K562 (cell line): ENCODE measurements around the gene NDUFA5. TPM values are rescaled to one million over a fixed set of nuclear protein-coding genes. Genes with fewer than 3 reads are reported as not detected.

Experiments
- ATAC-seq: fragments of 200-7000 bp; cut with Tn5 transposase; 3 replicates; pipeline ENCODE4 v1.9.1; 2020; ENCODE audit warnings: moderate library complexity
- BruUV-seq: library from RNA; stranded (reverse); fragments of 400-500 nt; replicated peaks from 2 replicates; lab custom pipeline; 2021; lab: Mats Ljungman, UMichigan
- CTCF ChIA-PET: fragments of 300-600 bp; formaldehyde crosslinking; extraction: SDS; loops from one replicate; lab custom pipeline; 2021; ENCODE audit warnings: low intra/inter-chr PET ratio; lab: Yijun Ruan, JAX
- POLR2A ChIA-PET: fragments of 300-600, 350-650 bp; sonication (Branson Sonifier 250); formaldehyde crosslinking; extraction: SDS; loops from one replicate; lab custom pipeline; 2021; ENCODE audit warnings: antibody characterized with exemption, inconsistent platforms; lab: Yijun Ruan, JAX
- DNase-seq, 4 experiments: peaks; one replicate each; pipeline versions ENCODE4 v3.0.0 to v3.0.0-alpha.2; 2011 to 2018; ENCODE audit warnings: low spot score in 3 of 4, mixed read lengths in 3 of 4; ENCODE audit errors: extremely low read depth in 1 of 4
- FAIRE-seq: peaks from 2 replicates; lab custom pipeline; 2011; peaks lifted over from hg19 to GRCh38; lab: Jason Lieb, UNC
- H2AFZ ChIP-seq: 2 replicates; pipeline ENCODE4 v1.6.0; 2011; ENCODE audit warnings: low read depth, low read length, control low read depth, inconsistent platforms
- H3K27ac ChIP-seq: fragments of 200-600 bp; 3 replicates; pipeline ENCODE4 v1.8.0; 2011; ENCODE audit warnings: low read depth, mild to moderate bottlenecking, control low read depth, inconsistent platforms, low read length, moderate library complexity, mixed read lengths; ENCODE audit errors: extremely low read depth
- H3K27me3 ChIP-seq, 2 experiments: fragments of 300-600 bp in 1 of 2; 2 replicates in 1 of 2; 3 replicates in 1 of 2; pipeline versions ENCODE4 v1.6.0 to v1.8.0; 2011; ENCODE audit warnings: inconsistent platforms in 2 of 2, low read length in 2 of 2, mild to moderate bottlenecking in 1 of 2, mixed read lengths in 1 of 2, moderate library complexity in 1 of 2; ENCODE audit not compliant: control insufficient read depth in 2 of 2, insufficient read depth in 2 of 2
- H3K36me3 ChIP-seq: fragments of 300-600 bp; 3 replicates; pipeline ENCODE4 v1.8.0; 2011; ENCODE audit warnings: mild to moderate bottlenecking, low read length, inconsistent platforms; ENCODE audit not compliant: control insufficient read depth, insufficient read depth
- H3K4me1 ChIP-seq, 2 experiments: fragments of 200-600 bp in 1 of 2; replicated peaks in 1 of 2; 2 replicates in 1 of 2; 3 replicates in 1 of 2; pipeline versions ENCODE4 v1.5.1 to v1.8.0; 2011; ENCODE audit warnings: inconsistent platforms in 2 of 2, low read length in 2 of 2, mild to moderate bottlenecking in 1 of 2, mixed read lengths in 1 of 2, moderate library complexity in 1 of 2; ENCODE audit not compliant: control insufficient read depth in 2 of 2, insufficient read depth in 2 of 2
- H3K4me2 ChIP-seq: 2 replicates; pipeline ENCODE4 v1.6.1; 2011; ENCODE audit warnings: low read length, control low read depth, inconsistent platforms, mixed read lengths; ENCODE audit not compliant: insufficient read depth
- H3K4me3 ChIP-seq: fragments of 200-600 bp; sonication (generic), shearing (Covaris generic); 2 replicates; pipeline ENCODE4 v1.5.1; 2016; ENCODE audit warnings: control low read depth, inconsistent platforms
- H3K79me2 ChIP-seq: fragments of 200-600 bp; 3 replicates; pipeline ENCODE4 v1.8.0; 2011; ENCODE audit warnings: low read length, inconsistent platforms; ENCODE audit not compliant: control insufficient read depth, insufficient read depth
- H3K9ac ChIP-seq, 2 experiments: 2 replicates each; pipeline versions ENCODE4 v1.6.0 to v1.6.1; 2011; ENCODE audit warnings: low read depth in 2 of 2, low read length in 2 of 2, control low read depth in 1 of 2, inconsistent platforms in 1 of 2, mild to moderate bottlenecking in 1 of 2, mixed read lengths in 1 of 2; ENCODE audit not compliant: insufficient read depth in 1 of 2
- H3K9me1 ChIP-seq: one replicate; pipeline ENCODE4 v1.6.0; 2011; ENCODE audit warnings: inconsistent platforms, mild to moderate bottlenecking, low read length, moderate library complexity; ENCODE audit not compliant: control insufficient read depth, insufficient read depth
- H3K9me3 ChIP-seq: replicated peaks from 2 replicates; pipeline ENCODE4 v1.5.1; 2011; ENCODE audit warnings: low read depth, low read length, inconsistent platforms; ENCODE audit not compliant: control insufficient read depth, insufficient read depth
- H4K20me1 ChIP-seq: replicated peaks from 2 replicates; pipeline ENCODE4 v1.6.1; 2011; ENCODE audit warnings: low read length, inconsistent platforms, mixed read lengths; ENCODE audit not compliant: control insufficient read depth, insufficient read depth
- BMI1 ChIP-seq: fragments of 150-350 bp; IDR thresholded peaks from 2 replicates; pipeline ENCODE4 v1.6.1; 2014; ENCODE audit warnings: low read length
- CC2D1A ChIP-seq: fragments of 450-650 bp; IDR thresholded peaks from 2 replicates; pipeline ENCODE4 v1.6.1; 2017; ENCODE audit warnings: mild to moderate bottlenecking
- MCM7 ChIP-seq, 2 experiments: fragments of 450-650 bp; IDR thresholded peaks; 2 replicates each; pipeline ENCODE4 v1.6.1; 2016 to 2018
- PKNOX1 ChIP-seq: fragments of 450-650 bp; IDR thresholded peaks from 2 replicates; pipeline ENCODE4 v1.6.1; 2016
- POLR2AphosphoS2 ChIP-seq: IDR thresholded peaks from 2 replicates; pipeline ENCODE4 v1.6.1; 2012; ENCODE audit warnings: low read length, improper control_type of control experiment
- RBFOX2 ChIP-seq: fragments of 200-400 bp; formaldehyde crosslinking; IDR thresholded peaks from 2 replicates; pipeline ENCODE4 v1.6.1; 2017; ENCODE audit warnings: low read depth, mild to moderate bottlenecking, low read length, moderate library complexity
- SUPT5H ChIP-seq: fragments of 450-650 bp; IDR thresholded peaks from 2 replicates; pipeline ENCODE4 v1.6.1; 2016
- TSC22D4 ChIP-seq: fragments of 450-650 bp; IDR thresholded peaks from 2 replicates; pipeline ENCODE4 v1.6.1; 2016; ENCODE audit warnings: missing genetic modification characterization, missing biosample characterization, control low read depth
- ZNF140 ChIP-seq: fragments of 250-450 bp; sonication (Bioruptor Pico); IDR thresholded peaks from 2 replicates; pipeline ENCODE4 v1.8.0; 2021; ENCODE audit warnings: moderate library complexity, mild to moderate bottlenecking, inconsistent platforms
- WGBS: fragments of 100-300 bp; shearing (Covaris generic); methylation state at CpG from one replicate; pipeline ENCODE4 v1.1.6; 2016; ENCODE audit warnings: low coverage, mixed read lengths; ENCODE audit not compliant: insufficient coverage; ENCODE audit errors: missing lambda C conversion rate; 5-methylcytosine and 5-hydroxymethylcytosine counted together
- in situ Hi-C: fragments of 300-500 bp; cut with MboI; formaldehyde crosslinking; loops from 4 replicates; pipeline ENCODE4 v1.15.0; 2018; ENCODE audit warnings: inconsistent platforms, mixed read lengths
- intact Hi-C: fragments of 100-400 bp; cut with micrococcal nuclease; formaldehyde crosslinking; loops from 2 replicates; pipeline ENCODE4 v1.14.2; 2022
- polyA plus RNA-seq, 8 experiments: library from polyadenylated mRNA; depleted of rRNA in 4 of 8; stranded (reverse) in 5 of 8; unstranded in 3 of 8; fragments of >200 nt; fragmentation: Nextera tagmentation in 2 of 8; fragmentation: Illumina TruSeq in 1 of 8; extraction: Ambion mirVana in 2 of 8; extraction: Trizol in 1 of 8; gene quantifications; 2 replicates each; pipeline versions ENCODE4 v1.2.1 to v1.2.3, GENCODE V29; 2011 to 2014; ENCODE audit warnings: inconsistent platforms in 1 of 8, missing spikeins in 1 of 8
- total RNA-seq, 7 experiments: library from RNA; depleted of rRNA in 6 of 7; stranded (reverse); fragments of >200 nt in 6 of 7; fragmentation: Illumina TruSeq in 2 of 7; extraction: Trizol in 2 of 7; gene quantifications; 2 replicates each; pipeline versions ENCODE4 v1.2.1 to v1.2.3, GENCODE V29; 2011 to 2021; ENCODE audit warnings: low replicate concordance in 1 of 7

Gene NDUFA5
- total and polyA plus RNA-seq, 9 of the 15 experiments (the other 6 are each of a cell fraction or from before 2014, with no cell fraction given), result 155 to 677 (median 269) TPM

GRCh38 chr7:123548406-123548805 is 9.2 kb downstream of the NDUFA5 start:
- peaks cover 90% of the 10 kb centered on the region for H3K79me2 ChIP-seq
- H3K27me3 ChIP-seq, result no peaks in the 10 kb centered on the region
- no TSS peak for BruUV-seq
- no peak overlapping the region for H2AFZ ChIP-seq
- no peaks in the 10 kb centered on the region for H4K20me1 ChIP-seq
- CTCF ChIA-PET, result no interaction called here
- peaks cover under 1 to 9% of the 10 kb centered on the region in 2 experiments; a peak in 4 of 5 replicates for H3K4me1 ChIP-seq
- H3K9me3 ChIP-seq, result no peaks in the 10 kb centered on the region
- H3K4me3 ChIP-seq, result no peak overlapping the region
- H3K9me1 ChIP-seq, result no peaks in the 10 kb centered on the region
- ATAC-seq, result peak; percentile 18; the same call in 1 of the 3 replicates
- no peak for FAIRE-seq
- intact Hi-C loops (no loop called here), in situ Hi-C loops (no loop called here)
- peak overlapping the region; percentile 23; the same call in 2 of the 3 replicates for H3K27ac ChIP-seq
- H3K9ac ChIP-seq, result no peak overlapping the region
- TF ChIP-seq CC2D1A, result no peak
- POLR2A ChIA-PET, result interaction anchor here (1.4 to 2.6 kb wide), 2 partner anchors 9 to 201 kb away, joined by 3 to 10 read pairs; partner anchors contain the start of genes NDUFA5 and WASL
- DNase-seq, result no peak
- H3K36me3 ChIP-seq, result peaks cover 87% of the 10 kb centered on the region
- WGBS, result 89% methylated on average over 1 of the region's 1 CpG
- H3K4me2 ChIP-seq, result no peak overlapping the region

GRCh38 chr7:123539871-123540270 is 17.7 kb downstream of the NDUFA5 start:
- no peak overlapping the region for H2AFZ ChIP-seq
- no peak for FAIRE-seq
- no peak overlapping the region for H3K4me2 ChIP-seq
- intact Hi-C loops, result loop anchor here (5.0 kb wide), 1 partner anchor 82 kb away; no protein-coding TSS in a partner anchor
- BruUV-seq, result no TSS peak
- no peaks in the 10 kb centered on the region for H3K9me1 ChIP-seq
- ChIA-PET POLR2A (interaction anchor here (0.8 to 2.1 kb wide), 5 partner anchors 11 to 209 kb away, joined by 3 to 6 read pairs (median 5); partner anchors contain the start of gene NDUFA5), CTCF (no interaction called here)
- WGBS, result 37% methylated on average over 1 of the region's 1 CpG
- TF ChIP-seq RBFOX2 (no peak), PKNOX1 (no peak), SUPT5H (no peak), MCM7 (IDR thresholded peaks at IDR 0.05) (no peak), BMI1 (no peak), ZNF140 (no peak), POLR2AphosphoS2 (0 out of 2 replicates have a peak, but pooled peaks have one; percentile 39), TSC22D4 (no peak)
- peaks cover 4 to 14% of the 10 kb centered on the region in 2 experiments; a peak in 4 of 5 replicates for H3K4me1 ChIP-seq
- H3K4me3 ChIP-seq, result no peak overlapping the region
- H4K20me1 ChIP-seq, result no peaks in the 10 kb centered on the region
- no peak for DNase-seq
- H3K9me3 ChIP-seq, result no peaks in the 10 kb centered on the region
- H3K79me2 ChIP-seq, result peaks cover 13% of the 10 kb centered on the region
- no peaks in the 10 kb centered on the region for H3K27me3 ChIP-seq
- ATAC-seq, result no peak
- H3K9ac ChIP-seq, result no peak overlapping the region
- peak overlapping the region; percentile 7; the same call in 1 of the 3 replicates for H3K27ac ChIP-seq
- H3K36me3 ChIP-seq, result peaks cover 39% of the 10 kb centered on the region
- in situ Hi-C loops, result loop anchor here (5.0 kb wide), 1 partner anchor 48 kb away; no protein-coding TSS in a partner anchor
